HG02938 (cell line): ENCODE measurements around the gene PPFIA1.
"Not testable (repeated sequence)": the region's sequence is repeated elsewhere in the genome, so short reads cannot be mapped to it uniquely, and the experiment has no call there.

Experiments
- ATAC-seq: cut with Tn5 transposase; IDR thresholded peaks from one replicate; pipeline ENCODE4 v1.9.1; 2021; ENCODE audit warnings: mild to moderate bottlenecking, moderate library complexity; ENCODE audit not compliant: unreplicated experiment

PPFIA1 gene

DNA sequence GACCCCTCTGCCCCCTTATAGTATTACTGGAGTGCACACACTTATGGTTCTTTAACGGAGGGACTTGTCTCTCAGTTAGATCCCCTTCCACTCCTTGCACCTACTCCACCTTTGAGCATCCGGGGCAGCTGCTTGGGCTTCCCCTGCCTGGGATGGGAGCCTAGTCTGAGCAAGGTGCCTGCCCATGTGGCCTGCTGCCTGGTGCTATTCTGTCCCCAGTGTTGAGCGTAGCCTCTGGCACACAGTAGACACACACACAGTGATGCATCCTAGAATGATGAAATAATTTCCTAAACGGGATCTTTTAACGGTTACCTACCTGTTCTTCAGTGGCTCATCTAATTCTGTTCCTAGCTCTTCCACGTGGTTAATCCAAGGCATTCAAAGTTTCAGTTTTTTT, 22.4 kb downstream of the PPFIA1 start:
- no peak for ATAC-seq

DNA sequence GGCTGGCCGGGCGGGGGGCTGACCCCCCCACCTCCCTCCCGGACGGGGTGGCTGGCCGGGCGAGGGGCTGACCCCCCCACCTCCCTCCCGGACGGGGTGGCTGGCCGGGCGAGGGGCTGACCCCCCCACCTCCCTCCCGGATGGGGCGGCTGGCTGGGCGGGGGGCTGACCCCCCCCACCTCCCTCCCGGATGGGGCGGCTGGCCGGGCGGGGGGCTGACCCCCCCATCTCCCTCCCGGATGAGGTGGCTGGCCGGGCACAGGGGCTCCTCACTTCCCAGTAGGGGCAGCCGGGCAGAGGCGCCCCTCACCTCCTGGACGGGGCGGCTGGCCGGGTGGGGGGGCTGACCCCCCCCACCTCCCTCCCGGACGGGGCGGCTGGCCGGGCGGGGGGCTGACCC, 24.7 kb downstream of the PPFIA1 start:
- not testable (repeated sequence) for ATAC-seq

DNA sequence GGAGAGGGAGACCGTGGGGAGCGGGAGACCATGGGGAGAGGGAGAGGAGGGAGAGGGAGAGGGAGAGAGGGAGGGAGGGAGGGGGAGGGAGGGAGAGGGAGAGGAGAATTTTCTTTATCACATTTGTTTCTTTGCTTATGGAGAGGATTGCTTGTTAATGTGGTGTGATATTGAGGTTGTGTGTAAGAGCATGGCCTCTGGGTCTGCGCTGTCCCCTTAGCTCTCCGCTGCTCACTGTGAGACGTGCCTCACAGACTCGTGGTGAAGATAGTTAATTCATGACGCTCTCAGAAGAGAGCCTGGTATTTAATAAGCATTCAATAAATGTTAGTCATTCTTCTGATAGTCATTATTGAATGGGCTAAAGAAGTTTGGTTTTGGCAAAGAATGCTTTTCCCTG, 26.2 kb downstream of the PPFIA1 start:
- ATAC-seq: no peak

DNA sequence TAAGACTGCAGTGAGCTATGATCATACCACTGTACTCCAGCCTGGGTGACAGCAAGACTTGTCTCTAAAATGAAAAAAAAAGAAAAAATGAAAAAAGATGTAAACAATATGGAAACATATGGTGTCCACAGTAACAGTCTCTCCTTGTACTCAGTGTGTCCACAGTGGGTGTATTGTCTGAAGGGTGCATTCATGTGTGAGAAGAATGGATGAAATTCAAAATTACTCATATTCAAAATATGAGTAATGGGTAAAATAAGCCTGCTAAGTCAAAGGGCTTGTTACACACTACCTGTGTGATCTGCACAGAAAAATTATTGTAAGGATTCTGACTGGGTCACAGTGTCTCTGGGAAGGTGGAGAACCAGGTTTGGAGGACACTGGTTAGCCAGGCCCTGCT, 26.9 kb downstream of the PPFIA1 start:
- ATAC-seq: no peak

DNA sequence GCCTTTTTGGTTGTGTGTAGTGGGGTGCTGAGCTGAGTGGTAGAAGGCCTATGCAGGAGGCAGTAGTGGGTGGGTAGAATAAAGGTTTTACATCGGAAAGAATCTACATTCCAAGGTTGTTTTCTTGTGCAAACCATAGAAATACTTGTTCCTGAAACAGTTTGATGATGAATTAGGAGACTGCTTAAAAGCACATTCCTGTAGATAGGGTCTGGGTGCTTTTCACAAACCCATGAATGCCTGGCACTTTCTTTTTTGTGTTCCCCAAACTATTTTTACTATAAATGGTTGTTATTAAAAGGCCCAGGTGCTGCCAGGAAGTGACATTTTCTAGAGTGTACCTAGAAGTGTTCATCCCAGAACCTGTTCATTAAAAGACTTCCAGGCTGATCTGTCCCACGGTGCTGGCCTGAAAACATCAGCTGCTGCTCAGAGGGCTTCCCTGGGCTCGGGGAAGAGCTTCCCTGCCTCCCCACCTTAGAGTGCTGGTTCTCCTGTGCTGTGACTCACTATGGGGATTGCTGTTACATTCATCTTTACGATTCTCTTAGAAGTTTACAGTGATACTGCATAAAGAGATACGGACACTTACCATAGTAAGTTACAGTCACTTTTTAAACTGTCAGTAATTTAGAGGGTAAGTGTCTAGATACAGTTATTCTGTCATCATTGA, 27.9 kb downstream of the PPFIA1 start:
- no peak for ATAC-seq

DNA sequence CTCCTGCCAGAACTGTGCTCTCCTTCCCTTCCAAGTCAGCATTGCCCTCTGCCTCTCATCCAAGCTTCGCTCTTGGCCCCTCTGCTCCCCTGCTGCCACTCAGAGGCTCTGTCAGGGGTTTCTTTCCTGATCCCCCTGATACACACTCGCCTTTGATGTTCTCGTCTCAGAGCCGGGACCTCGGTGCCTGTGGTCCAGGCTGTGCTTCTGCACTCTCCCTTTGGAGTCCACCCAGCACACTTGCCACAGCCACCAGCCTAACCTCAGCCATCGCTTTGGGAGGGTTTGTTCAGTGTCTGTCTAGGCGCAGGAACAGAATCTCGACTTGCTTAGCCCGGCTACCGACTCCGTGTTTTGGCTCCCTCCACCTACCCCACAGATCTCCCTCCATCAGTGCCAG, 29.1 kb downstream of the PPFIA1 start:
- ATAC-seq: no peak

DNA sequence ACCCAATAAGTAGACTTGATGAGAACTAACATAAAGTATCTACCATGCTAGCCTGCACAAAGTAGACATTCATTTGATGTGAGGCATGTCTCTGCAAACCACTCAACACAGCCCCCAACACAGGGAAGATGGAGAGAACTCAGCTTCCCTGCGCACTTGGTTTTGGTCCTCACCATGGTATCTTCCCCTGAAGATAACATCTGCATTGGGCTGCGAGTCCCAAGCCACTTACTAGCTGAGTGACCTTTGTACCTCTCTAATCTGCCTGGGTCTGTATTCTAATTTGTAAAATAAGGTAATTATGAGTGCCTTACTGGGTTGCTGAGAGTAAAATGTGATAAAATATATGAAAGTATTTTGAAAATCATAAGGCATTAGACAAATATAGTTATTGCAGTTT, 30.7 kb downstream of the PPFIA1 start:
- ATAC-seq: no peak

DNA sequence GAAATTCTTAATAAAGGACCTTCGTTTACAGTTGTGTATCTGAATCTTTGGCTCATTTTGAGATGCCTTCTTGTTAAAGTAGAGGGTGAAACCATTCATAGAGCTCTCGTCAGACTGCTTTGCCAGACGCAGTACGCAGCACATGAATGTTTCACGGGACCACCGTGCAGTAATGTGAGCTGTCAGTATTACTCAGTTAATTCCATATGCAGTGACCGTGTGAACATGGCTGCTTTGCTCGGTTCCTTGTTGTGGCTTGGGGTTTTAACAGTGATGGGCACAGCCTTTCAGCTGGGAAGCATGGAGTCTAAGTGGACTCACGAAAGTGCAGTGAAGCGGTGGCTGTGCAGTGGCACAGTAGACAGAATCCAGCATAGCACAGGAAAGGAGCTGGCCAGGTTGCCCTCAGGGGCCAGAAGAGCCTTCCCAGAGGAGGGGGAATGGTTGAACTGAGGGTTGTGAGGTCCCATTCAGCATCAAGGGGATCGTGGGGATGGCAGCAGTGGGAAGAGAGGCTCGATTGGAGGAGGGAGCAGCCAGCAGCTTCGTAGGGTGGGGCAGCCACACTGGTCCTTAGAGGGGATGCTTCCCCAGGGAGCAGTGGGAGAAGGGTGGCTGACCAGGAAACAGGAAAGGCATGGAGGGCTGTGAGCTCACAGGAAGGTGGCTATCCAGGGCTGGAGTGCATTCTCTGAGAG, 31.4 kb downstream of the PPFIA1 start:
- no peak for ATAC-seq

DNA sequence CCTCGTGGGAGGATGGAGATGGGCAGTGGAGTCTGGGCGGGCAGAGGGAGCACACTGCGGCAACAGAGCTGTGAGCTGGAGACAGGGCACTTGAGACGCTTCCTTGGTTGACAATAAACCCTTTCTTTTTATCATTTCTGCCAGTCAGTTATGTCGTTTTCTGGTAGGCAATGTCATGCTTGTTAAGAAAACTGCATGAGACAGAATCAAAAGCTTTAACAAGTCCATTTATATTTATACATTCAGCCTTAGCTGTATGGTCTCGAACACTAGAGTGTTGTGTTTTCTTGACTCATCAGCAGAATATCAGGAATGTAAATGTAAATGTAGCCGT, 31.9 kb downstream of the PPFIA1 start:
- ATAC-seq: no peak

DNA sequence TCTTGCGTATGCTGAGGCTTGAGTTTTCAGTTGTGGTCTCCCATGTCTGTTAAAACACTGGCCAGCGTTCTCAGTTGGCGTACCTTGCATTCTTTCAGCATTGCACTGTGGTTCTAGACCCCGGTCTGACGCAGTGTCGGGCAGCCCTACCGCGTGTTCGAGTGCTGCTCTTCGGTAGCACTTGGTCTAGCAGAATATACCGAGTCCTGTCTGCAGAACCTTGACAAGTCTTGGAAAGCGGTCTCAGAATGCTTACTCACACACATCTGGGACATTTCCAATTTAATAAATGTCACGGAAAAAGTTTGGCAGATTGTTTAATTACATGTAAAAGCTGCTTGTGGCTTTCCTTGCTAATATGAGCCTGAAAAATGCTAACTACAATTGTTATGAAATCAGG, 32.6 kb downstream of the PPFIA1 start:
- ATAC-seq: no peak

DNA sequence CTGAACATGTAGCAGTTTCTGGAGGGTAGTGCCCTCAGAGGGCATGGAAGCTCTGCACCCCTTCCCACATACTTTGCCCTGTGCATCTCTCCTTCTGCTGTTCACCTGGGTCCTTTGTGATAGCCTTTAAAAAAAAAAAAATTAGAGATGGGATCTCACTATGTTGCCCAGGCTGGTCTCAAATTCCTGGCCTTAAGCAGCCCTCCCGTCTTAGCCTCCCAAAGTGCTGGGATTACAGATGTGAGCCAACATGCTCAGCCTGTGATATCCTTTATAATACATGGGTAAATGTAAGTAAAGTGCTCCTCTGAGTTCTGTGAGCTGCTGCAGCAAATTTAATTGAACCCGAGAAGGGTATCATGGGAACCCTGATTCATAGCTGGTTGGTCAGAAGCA, 33.7 kb downstream of the PPFIA1 start:
- no peak for ATAC-seq

DNA sequence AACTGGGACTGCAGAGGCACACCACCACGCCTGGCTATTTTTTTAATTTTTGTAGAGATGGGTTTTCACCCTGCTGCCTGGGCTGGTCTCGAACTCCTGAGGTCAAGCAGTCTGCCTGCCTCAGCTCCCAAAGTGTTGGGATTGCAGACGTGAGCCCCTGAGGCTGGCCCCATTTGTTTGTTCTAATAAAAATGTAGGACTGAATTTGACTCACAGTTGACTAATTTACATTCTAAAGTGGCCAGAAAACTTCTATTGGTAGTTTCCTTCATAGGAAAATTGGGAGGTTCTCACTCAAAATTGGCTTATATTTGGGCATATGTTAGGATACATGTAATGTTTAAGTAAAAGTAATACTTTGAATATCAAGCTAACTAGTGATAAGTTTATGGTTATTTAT, 35.0 kb downstream of the PPFIA1 start:
- no peak for ATAC-seq

DNA sequence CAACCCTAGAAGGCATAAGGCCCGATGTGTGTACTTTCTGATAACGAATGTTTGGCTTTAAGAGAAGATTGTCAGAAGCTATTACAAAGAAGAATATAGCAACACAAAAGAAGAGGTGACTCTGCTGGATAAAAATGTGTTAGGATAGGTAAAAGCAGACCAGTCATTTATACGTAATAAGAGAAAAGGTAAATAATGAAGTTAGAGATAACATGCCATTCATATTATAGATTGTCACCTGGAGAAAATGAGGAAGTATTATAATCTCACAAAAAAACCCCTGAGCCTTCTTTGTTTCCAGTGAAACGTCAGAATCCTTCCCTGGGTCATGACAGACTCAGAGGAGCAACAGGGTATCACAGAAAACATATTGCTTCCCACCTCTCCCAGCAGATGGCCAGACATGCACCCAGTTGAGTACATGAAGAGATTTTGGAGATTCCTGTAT, 36.1 kb downstream of the PPFIA1 start:
- no peak for ATAC-seq

DNA sequence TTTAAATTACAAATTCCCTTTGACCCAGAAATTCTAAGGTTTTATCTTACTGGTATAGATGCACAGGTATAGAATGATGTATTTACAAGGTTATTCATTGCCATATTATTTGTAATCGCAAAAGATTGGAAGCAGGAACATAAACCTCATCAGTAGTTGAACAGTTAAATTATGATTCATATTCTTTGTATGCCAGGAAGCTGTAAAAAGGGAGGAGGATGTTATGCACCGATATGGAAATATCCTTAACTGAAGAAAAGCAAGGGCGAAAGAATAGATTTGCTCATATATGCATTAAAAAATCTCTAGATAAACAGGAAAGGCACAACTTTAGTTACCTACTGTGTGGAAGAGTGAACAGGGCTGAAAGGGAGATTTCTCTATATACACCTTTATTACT, 36.7 kb downstream of the PPFIA1 start:
- ATAC-seq: no peak

DNA sequence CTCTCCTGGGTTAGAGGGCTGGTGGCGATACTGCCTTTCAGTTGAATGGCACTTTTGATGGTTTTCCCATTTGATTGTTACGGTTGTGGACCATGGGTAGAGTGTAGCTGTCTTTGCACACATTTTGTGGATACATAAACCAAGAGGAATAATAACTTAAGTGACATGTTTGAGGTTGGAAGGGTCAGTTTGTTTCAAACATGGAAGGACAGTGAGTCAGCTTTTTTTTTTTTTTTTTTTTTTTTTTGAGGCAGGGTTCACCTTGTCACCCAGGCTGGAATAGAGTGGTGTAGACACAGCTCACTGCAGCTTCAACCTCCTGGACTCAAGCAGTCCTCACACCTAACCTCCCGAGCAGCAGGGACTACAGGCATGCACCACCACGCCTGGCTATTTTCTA, 41.1 kb downstream of the PPFIA1 start:
- ATAC-seq: no peak

DNA sequence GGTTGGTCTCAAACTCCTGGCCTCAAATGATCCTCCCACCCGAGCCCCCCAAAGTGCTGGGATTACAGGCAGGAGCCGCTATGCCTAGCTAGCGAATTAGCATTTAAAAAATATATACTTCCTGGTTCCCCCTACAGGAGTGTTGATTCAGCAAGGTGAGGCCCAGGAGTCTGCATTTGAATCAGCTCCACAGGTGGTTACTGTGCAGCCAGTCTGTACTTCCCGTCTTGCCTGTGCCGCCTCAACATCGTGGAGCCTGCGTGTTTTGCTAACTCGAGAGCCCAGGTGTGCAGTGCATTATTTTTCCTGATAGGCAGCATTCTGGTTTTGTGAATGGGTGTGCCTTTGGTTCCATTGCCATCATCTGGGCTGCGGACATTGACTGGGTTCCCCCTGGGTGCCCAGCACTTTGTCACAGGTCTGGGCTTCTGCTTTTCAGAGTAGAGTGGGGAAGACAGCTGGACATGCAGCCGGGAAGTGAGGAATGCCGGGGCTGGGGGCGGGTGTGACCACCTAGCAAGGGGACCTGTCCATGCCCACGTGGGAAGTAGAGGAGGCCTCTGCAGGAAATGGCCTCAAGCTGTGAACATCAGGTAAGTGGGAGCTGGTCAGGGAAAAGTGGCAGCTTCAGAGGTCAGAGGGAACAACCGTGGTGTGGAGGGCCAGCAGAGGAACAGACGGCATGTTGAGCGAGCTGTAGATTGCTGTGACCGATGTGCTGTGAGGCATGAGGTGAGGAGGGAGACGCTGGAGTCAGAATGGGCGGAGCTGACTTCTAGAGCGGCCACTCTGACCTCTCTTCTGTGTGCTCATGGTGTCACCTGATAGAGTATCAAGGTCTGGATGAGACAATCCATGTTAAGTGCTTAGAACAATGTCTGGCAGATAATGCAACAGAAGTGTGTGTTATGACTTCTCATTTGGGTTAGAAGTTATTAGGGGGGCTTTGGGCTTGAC, 42.2 kb downstream of the PPFIA1 start:
- ATAC-seq: no peak

DNA sequence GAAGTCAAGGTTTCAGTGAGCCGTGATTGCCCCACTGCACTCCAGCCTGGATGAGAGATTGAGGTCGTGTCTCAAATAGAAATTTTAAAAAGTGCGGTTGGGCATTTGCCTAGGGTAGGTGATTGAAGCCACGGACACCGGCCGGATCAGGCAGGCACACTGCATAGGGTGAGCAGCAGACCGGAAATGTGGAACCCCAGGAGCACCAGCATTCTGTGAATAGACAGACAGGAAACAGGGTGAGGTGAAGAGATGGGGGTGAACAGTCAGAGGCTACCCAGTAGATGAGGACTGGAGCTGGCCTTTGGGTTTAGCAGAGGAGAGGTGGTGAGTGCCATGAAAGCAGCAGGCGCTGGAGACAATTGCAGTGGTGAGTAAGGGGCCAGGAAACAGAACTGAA, 43.5 kb downstream of the PPFIA1 start:
- ATAC-seq: no peak

DNA sequence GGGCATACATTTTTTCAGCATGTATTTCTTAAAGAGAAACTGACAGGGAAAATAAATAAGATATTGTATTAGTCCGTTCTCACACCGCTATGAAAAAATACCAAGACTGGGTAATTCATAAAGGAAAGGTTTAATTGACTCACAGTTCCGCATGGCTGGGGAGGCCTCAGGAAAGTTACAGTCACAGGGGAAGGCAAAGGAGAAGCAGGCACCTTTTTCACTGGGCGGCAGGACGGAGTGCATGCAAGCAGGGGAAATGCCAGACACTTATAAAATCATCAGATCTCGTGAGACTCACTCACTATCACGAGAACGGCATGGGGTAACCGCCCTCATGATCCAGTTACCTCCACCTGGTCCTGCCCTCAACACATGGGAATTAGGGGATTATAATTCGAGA, 44.2 kb downstream of the PPFIA1 start:
- no peak for ATAC-seq

DNA sequence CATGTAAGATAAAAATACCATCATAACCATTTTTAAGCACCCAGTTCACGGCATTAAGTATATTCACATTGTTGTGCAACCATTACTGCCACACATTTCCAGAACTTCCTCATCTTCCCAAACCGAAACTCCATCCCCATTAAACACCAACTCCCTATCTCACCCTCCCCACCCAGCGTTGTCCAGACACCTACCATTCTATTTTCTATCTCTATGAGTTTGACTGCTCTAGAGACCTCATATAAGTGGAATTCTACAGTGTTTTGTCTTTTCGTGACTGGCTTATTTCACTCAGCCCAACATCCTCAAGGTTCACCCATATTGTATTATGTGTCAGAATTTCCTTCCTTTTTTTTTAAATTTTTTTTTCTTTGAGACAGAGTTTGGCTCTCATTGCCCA, 45.2 kb downstream of the PPFIA1 start:
- no peak for ATAC-seq

DNA sequence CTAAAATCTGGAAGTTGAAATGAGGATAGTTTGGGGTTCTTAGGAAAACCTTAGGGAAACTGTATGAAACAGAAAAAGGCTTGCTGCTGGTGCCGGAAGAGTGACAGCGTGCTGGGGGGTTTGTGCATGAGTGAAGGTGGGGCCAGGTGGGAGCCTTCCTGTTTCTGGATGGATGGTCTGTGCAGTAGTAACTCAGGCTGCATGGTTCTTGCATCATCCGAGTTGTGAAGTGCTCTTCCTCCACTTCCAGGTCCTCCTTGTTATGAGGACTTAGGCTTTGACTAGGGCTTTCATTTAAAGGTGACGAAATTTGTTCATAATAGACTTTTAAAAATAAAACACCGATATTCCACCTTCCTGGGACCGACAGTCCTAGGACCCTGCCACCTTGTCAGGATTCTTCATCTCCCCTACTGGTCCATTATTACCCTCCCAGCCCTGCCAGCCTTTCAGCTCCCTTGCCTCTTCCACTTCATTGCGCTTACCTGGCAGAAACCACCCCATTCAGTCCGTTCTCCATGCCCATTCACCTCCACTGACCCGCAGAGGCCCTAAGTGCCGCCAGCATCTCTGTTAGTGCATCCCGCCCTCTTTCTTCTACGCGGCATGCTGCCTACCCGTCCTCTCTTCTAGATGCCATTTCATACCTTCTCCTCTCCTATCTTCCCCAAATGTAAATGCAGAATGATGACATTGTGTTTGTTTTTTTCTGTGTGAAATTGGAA, 47.3 kb downstream of the PPFIA1 start:
- no peak for ATAC-seq

DNA sequence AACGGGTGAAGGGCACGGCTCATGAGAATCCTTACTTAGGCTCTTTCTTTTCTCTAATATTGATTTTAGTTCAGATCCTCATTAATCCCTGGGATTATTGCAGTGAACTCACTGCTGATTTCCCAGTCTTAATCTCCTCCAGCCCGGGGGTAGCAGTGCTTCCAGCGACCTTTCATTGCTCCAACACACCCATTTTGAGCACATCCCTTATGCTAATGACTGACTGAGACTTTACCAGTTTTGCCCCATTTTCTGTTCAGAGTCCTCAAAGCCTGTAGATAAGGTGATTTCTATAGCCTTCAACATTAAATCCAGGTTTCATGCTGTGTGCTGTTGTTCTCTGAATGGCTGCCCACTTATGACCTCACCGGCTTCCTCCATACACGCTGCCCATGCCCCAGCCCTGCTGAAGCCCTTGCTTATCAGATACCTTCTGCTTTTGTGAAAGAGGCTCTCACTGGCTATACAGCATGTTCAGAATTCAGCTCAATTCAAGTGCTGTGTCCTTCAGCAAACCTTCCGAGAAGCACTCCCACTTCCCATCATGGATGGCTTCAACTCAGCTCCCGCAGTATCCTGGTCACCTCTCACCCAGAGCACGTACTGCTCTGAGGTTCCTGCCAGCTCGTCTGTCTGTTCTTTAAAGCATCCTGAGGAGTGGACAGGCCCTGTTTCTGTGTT, 49.0 kb downstream of the PPFIA1 start:
- no peak for ATAC-seq
